ENCODE measurements around the gene RUNX2. TPM values are rescaled to one million over a fixed set of nuclear protein-coding genes. Genes with fewer than 3 reads are reported as not detected.

The RUNX2 gene
- total RNA-seq, 1 experiment from 2014 or later, result 7.0 TPM

DNA sequence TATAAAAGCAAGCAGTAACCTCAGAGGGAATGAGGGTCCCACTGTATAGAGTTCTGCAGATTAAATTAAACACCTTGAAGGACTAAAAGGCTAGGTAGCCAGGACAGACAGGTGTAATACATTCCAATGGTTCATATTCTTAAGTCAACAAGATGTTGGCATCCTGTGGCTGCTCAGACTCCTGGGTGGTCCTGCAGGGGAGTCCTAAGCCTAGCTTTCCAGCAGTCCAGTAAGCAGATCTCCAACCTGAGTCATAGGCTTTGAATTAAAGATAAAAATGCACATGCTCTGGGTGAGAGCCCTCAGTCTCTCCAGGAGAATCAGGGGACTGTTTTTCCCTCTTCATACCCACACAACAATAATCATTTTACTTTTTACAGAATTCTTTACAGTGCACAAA, 356.9 kb downstream of the RUNX2 start:
- CTCF ChIA-PET, result no interaction called here
- no peak overlapping the region for H3K4me3 ChIP-seq (ENCODE audit: low read depth in 2 of 2, low read length in 2 of 2)
- H3K4me1 ChIP-seq (ENCODE audit: control insufficient read depth, insufficient read depth, low read length), result no peaks in the 10 kb centered on the region
- intact Hi-C loops (cut with micrococcal nuclease; ENCODE audit: unreplicated experiment), result no loop called here
- no peaks in the 10 kb centered on the region for H3K36me3 ChIP-seq (ENCODE audit: control insufficient read depth, insufficient read depth, low read length)
- ATAC-seq (no peak), DNase-seq (ENCODE audit: low read depth, low spot score) (no peak)
- no TSS peak for BruUV-seq (replicated peaks)
- in situ Hi-C loops (cut with HindIII; ENCODE audit: low pct_unique_long_range_greater_than_20kb, low sequenced_read_pairs), result no loop called here
- TF ChIP-seq POLR2AphosphoS5 (IDR thresholded peaks at IDR 0.05; ENCODE audit: low read depth, low read length) (no peak), SIN3A (IDR thresholded peaks at IDR 0.05; ENCODE audit: borderline replicate concordance, insufficient read depth, low read depth, low read length) (no peak)
- TF ChIP-seq, protein P1, sequence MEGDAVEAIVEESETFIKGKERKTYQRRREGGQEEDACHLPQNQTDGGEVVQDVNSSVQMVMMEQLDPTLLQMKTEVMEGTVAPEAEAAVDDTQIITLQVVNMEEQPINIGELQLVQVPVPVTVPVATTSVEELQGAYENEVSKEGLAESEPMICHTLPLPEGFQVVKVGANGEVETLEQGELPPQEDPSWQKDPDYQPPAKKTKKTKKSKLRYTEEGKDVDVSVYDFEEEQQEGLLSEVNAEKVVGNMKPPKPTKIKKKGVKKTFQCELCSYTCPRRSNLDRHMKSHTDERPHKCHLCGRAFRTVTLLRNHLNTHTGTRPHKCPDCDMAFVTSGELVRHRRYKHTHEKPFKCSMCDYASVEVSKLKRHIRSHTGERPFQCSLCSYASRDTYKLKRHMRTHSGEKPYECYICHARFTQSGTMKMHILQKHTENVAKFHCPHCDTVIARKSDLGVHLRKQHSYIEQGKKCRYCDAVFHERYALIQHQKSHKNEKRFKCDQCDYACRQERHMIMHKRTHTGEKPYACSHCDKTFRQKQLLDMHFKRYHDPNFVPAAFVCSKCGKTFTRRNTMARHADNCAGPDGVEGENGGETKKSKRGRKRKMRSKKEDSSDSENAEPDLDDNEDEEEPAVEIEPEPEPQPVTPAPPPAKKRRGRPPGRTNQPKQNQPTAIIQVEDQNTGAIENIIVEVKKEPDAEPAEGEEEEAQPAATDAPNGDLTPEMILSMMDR (IDR thresholded peaks at IDR 0.05), result no peak
- TF ChIP-seq, protein P2, sequence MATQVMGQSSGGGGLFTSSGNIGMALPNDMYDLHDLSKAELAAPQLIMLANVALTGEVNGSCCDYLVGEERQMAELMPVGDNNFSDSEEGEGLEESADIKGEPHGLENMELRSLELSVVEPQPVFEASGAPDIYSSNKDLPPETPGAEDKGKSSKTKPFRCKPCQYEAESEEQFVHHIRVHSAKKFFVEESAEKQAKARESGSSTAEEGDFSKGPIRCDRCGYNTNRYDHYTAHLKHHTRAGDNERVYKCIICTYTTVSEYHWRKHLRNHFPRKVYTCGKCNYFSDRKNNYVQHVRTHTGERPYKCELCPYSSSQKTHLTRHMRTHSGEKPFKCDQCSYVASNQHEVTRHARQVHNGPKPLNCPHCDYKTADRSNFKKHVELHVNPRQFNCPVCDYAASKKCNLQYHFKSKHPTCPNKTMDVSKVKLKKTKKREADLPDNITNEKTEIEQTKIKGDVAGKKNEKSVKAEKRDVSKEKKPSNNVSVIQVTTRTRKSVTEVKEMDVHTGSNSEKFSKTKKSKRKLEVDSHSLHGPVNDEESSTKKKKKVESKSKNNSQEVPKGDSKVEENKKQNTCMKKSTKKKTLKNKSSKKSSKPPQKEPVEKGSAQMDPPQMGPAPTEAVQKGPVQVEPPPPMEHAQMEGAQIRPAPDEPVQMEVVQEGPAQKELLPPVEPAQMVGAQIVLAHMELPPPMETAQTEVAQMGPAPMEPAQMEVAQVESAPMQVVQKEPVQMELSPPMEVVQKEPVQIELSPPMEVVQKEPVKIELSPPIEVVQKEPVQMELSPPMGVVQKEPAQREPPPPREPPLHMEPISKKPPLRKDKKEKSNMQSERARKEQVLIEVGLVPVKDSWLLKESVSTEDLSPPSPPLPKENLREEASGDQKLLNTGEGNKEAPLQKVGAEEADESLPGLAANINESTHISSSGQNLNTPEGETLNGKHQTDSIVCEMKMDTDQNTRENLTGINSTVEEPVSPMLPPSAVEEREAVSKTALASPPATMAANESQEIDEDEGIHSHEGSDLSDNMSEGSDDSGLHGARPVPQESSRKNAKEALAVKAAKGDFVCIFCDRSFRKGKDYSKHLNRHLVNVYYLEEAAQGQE (IDR thresholded peaks at IDR 0.05; ENCODE audit: insufficient read depth in 1 of 2, low read depth in 2 of 2, low read length in 1 of 2), result no peak
- no peaks in the 10 kb centered on the region for H3K27me3 ChIP-seq (ENCODE audit: control insufficient read depth, insufficient read depth, low read length)
- peaks cover 7% of the 10 kb centered on the region; the same call in 1 of the 2 replicates for H3K9me3 ChIP-seq (ENCODE audit: control insufficient read depth, insufficient read depth, low read depth, low read length)
- POLR2A ChIA-PET, result no interaction called here
- H3K27ac ChIP-seq (ENCODE audit: low read length), result no peak overlapping the region

DNA sequence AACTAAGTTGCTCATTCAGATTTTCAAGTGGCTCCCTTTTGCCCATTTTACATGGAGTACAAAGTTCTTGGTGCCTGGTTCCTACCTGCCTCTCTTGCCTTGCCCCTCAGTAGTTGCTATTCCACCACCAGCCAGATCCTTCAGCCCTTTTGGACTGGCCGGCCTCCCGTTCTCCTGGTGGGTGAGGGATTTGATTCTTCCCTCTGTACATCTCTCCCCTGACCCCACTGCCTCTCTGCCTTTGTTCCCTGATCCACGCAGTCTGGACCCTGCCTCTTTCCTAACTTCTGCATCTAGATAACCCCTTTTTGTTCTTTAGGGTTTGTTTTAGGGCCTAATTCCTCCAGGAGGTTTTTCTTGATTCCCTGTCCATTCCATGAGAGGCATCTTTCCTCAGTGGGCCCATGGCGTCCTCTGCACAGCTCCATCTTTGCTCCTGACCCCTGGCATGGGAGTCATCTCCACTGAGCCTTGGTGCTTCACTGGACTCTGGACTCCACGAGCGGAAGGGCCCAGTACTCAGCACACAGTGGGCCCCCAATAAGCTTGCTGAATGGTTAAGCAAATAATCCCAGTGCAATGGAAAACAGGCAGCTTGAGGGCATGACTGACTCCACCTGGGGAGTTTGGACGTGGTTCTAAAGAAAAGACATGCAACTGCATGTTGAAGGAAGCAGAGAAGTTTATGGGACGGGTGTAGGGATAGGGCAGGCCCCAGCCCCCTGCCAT, 358.9 kb downstream of the RUNX2 start:
- DNase-seq (ENCODE audit: low read depth, low spot score) (no peak), ATAC-seq (no peak)
- POLR2A ChIA-PET, result no interaction called here
- no TSS peak for BruUV-seq (replicated peaks)
- CTCF ChIA-PET, result no interaction called here
- no peaks in the 10 kb centered on the region for H3K9me3 ChIP-seq (ENCODE audit: control insufficient read depth, insufficient read depth, low read depth, low read length)
- H3K27ac ChIP-seq (ENCODE audit: low read length), result no peak overlapping the region
- no peaks in the 10 kb centered on the region for H3K4me1 ChIP-seq (ENCODE audit: control insufficient read depth, insufficient read depth, low read length)
- TF ChIP-seq POLR2AphosphoS5 (IDR thresholded peaks at IDR 0.05; ENCODE audit: low read depth, low read length), result no peak
- TF ChIP-seq, protein P2 (IDR thresholded peaks at IDR 0.05; ENCODE audit: insufficient read depth in 1 of 2, low read depth in 2 of 2, low read length in 1 of 2), result no peak
- TF ChIP-seq, protein P1 (IDR thresholded peaks at IDR 0.05), result no peak
- TF ChIP-seq TCF7L2 (IDR thresholded peaks at IDR 0.05; ENCODE audit: low read depth, low read length), result no peak
- TF ChIP-seq SIN3A (IDR thresholded peaks at IDR 0.05; ENCODE audit: borderline replicate concordance, insufficient read depth, low read depth, low read length), result no peak
- H3K36me3 ChIP-seq (ENCODE audit: control insufficient read depth, insufficient read depth, low read length), result no peaks in the 10 kb centered on the region
- H3K4me3 ChIP-seq (ENCODE audit: low read depth in 2 of 2, low read length in 2 of 2), result no peak overlapping the region
- intact Hi-C loops (cut with micrococcal nuclease; ENCODE audit: unreplicated experiment) (no loop called here), in situ Hi-C loops (cut with HindIII; ENCODE audit: low pct_unique_long_range_greater_than_20kb, low sequenced_read_pairs) (no loop called here)
- no peaks in the 10 kb centered on the region for H3K27me3 ChIP-seq (ENCODE audit: control insufficient read depth, insufficient read depth, low read length)
